Natural killer cell treated with Interleukin-12 subunit alpha and Interleukin-12 subunit beta and Interleukin-15 and Interleukin-18, amount 100 ng/mL, for 72 hours (primary cell): Measurements from ENCODE around the gene SLC18A3. TPM values are rescaled to one million over a fixed set of nuclear protein-coding genes. Genes with fewer than 3 reads are reported as not detected.
A peak's percentile ranks its signal among the peaks of the same experiment; 100 is the strongest.

Experiments used
- ATAC-seq, 2 donors: fragments of 150-1000 bp; cut with Tn5 transposase in 1 of 2; sonication (Bioruptor Pico), chemical (Tn5 transposase) in 1 of 2; 2 replicates each; pipeline ENCODE4 v1.10.0; 2021
- DNase-seq: peaks from one replicate; pipeline ENCODE4 v3.0.0; 2022; ENCODE audit warnings: low spot score
- H3K27ac Mint-ChIP-seq, 2 donors: 1 replicate in 1 of 2; 2 replicates in 1 of 2; pipeline ENCODE4 v1.8.0; 2022; ENCODE audit warnings: mixed read lengths in 2 of 2, mild to moderate bottlenecking in 1 of 2, moderate library complexity in 1 of 2
- H3K27me3 Mint-ChIP-seq, 2 donors: 1 replicate in 1 of 2; 2 replicates in 1 of 2; pipeline ENCODE4 v1.8.0; 2022; ENCODE audit warnings: mixed read lengths in 2 of 2
- H3K36me3 Mint-ChIP-seq: one replicate; pipeline ENCODE4 v1.8.0; 2022; ENCODE audit warnings: mixed read lengths
- H3K4me1 Mint-ChIP-seq, 2 donors: 1 replicate in 1 of 2; 2 replicates in 1 of 2; pipeline ENCODE4 v1.8.0; 2022; ENCODE audit warnings: low read depth in 2 of 2, mixed read lengths in 2 of 2, mild to moderate bottlenecking in 1 of 2
- H3K4me3 Mint-ChIP-seq: one replicate; pipeline ENCODE4 v1.8.0; 2022; ENCODE audit warnings: mixed read lengths
- H3K9me3 Mint-ChIP-seq: 2 replicates; pipeline ENCODE4 v1.8.0; 2022; ENCODE audit warnings: mixed read lengths
- total RNA-seq, 2 donors: library from RNA; stranded (reverse); gene quantifications; one replicate each; pipeline ENCODE4 v1.2.3, GENCODE V29; 2022

Gene SLC18A3
- total RNA-seq, 2 donors from 2014 or later = not detected

DNA sequence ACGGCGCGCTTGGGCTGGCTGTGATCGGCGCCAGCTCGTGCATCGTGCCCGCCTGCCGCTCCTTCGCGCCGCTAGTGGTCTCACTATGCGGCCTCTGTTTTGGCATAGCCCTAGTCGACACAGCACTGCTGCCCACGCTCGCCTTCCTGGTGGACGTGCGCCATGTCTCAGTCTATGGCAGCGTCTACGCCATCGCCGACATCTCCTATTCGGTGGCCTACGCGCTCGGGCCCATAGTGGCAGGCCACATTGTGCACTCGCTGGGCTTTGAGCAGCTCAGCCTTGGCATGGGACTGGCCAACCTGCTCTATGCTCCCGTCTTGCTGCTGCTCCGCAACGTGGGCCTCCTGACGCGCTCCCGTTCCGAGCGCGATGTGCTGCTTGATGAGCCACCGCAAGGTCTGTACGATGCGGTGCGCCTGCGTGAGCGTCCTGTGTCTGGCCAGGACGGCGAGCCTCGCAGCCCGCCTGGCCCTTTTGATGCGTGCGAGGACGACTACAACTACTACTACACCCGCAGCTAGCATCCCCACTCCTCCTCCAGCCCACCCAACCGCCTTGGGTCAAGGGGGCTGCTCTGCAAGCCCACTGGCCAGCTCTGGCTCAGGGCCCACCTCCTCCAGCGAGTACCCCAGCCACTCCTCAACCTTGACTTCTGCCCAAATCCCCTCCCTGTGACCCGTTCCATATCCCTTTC is 1.9 kb downstream of the SLC18A3 start:
- no peak for ATAC-seq
- Mint-ChIP-seq H3K4me1 (peaks cover 3 to 23% of the 10 kb centered on the region in 2 donors), H3K27me3 (peaks cover 51 to 60% of the 10 kb centered on the region in 2 donors), H3K36me3 (peaks cover 7% of the 10 kb centered on the region), H3K9me3 (no peaks in the 10 kb centered on the region), H3K27ac (no peak overlapping the region), H3K4me3 (no peak overlapping the region)
- no peak for DNase-seq

DNA sequence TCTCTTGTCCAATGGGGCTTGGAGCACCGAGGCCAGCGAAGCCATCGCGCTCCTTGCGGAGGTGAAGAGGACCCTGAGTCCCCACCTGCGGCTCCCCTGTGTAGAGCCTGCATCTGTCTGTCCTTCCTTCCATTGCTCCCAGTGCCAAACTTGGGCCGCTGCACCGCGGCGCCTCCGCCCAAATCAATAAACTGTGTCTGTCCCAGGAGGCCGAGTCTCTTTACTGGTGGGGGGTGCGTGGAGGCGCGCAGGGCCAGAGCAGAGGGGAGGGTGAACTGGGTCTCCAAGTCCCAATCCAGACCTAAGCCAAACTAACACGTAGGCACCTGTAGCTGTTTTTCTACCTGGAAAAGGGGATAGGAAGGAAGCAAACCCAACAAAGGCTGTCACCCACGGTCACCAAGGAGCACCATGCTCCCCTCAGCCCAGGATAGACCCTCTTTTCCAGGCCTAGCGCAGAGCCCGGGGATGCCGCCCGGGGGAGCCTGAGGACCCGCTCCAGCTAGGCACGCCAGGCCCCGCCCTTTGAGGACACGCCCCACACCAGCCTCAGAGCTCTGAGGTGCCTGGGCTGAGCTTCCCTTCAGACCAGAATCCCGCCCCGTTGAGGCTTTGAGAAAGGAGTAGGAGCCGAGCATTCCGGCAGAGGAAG is 2.5 kb downstream of the SLC18A3 start:
- peaks cover 7% of the 10 kb centered on the region for H3K36me3 Mint-ChIP-seq
- H3K4me1 Mint-ChIP-seq = peaks cover 0 to 20% of the 10 kb centered on the region in 2 donors
- H3K9me3 Mint-ChIP-seq = no peaks in the 10 kb centered on the region
- peaks cover 51 to 60% of the 10 kb centered on the region in 2 donors for H3K27me3 Mint-ChIP-seq
- no peak for ATAC-seq
- H3K4me3 Mint-ChIP-seq = no peak overlapping the region
- H3K27ac Mint-ChIP-seq = no peak overlapping the region
- DNase-seq = no peak

DNA sequence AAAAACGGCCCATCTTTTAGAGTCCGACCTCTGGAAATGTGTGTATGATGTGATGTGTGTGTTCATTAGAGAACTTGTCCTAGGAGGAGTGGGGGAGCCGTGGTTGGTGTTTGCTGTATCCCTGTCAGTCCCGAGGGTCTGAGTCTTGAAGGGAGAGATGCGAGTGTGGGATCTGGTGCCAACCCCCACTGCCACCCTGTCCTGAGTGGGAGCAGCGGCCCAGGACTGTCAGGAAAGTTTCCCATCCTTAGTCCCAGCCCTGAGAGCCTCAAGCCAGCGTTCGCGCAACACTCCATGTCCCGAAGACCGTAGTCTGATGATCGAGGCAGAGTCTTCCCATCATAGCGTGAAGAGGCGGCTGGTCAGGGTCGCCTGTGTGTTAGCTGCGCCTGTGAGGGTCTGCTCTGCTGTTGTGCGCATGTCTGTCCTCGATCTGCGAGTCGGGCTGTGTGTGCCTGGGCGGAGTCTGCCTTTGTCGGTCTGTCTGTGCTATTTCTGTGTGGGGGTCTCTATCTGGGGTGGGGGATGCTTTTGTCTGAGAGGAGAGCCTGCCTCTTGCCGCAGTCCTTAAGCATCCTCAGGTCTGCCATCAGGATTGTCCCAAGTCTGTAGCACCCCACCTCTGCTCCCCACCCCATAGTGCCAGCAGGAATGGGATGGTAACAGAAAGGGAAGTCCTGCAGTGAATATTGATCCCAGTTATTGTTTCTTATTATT is 3.2 kb downstream of the SLC18A3 start:
- ATAC-seq (no peak), DNase-seq (no peak)
- Mint-ChIP-seq H3K36me3 (peaks cover 7% of the 10 kb centered on the region), H3K4me1 (peaks cover 0 to 20% of the 10 kb centered on the region in 2 donors), H3K4me3 (no peak overlapping the region), H3K27ac (no peak overlapping the region), H3K9me3 (no peaks in the 10 kb centered on the region), H3K27me3 (peaks cover 53 to 59% of the 10 kb centered on the region in 2 donors)

DNA sequence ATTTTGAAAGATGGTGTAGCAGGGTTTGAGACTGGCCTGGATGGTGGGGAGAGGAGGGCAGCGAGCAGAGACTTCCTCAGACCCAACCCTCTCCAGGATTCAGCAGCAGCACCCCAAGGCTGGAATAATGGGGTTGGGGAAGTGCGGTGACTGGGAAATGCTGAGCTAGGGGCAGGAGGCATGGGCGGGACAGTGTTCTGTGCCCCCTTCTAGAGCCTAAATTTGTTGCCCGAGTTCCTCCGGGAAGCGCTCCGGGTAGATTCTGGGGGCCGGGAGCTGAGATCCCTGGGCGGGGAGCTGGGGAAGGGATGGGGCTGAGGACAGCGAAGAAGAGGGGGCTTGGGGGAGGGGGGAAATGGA is 3.8 kb downstream of the SLC18A3 start, which contains the start of gene CHAT:
Gene CHAT (plus strand): TSS at position 156 of the 360 bp plus-strand sequence. CDS start 153 bp downstream, at position 309.
- ATAC-seq = no peak
- no peak within 1 kb of the TSS for H3K4me3 Mint-ChIP-seq
- no peaks in the 10 kb centered on the region for H3K9me3 Mint-ChIP-seq
- H3K4me1 Mint-ChIP-seq = peaks cover 0 to 20% of the 10 kb centered on the region in 2 donors
- H3K36me3 Mint-ChIP-seq = peaks cover 7% of the 10 kb centered on the region
- peaks cover 51 to 59% of the 10 kb centered on the region in 2 donors for H3K27me3 Mint-ChIP-seq
- H3K27ac Mint-ChIP-seq = no peak within 1 kb of the TSS
- no peak for DNase-seq

DNA sequence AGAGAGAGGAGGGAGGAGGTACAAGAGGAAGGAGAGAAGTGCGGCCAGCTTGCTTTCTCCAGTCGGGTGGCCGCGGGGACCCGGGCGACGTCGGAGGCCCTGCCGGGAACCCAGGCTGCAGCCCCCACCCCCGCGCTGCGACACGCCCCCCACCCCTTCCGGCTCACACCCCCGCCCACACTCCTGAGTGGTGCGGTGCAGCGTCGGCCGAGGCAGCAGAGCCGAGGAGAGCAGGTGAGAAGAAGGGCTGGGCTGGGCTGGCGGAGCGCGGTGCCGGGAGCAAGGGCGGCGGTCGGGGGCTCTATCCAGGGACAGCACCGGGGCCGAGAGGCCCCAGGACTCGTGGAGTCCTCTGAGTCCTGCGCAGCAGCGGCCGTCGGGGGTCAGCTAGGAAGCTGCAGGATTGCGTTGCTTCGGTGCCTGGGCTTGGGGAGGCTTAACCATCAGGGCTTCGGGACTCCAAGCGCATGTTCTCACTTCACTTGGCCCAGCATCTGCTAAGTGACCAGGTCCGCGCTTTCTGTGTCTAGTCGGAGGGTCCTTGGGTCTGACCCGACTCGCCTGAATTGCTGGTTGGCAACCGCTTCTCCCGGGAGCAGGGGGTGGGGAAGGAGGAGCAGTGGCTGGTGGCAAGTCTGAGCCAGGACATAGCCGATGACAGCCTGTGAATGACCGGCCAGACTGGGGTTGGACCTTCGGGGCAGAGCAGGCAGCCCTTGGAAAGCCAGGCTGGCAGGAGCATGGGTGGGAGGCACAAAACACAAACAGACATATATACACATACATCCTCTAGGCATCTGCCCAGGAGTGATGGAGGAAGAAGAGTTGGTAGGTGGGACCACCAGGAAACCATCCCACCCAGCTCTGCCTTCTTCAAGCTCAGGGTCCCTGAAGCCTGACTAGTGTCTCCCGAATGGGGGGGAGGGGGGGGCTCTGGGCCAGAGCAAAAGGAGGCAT is 4.4 kb downstream of the SLC18A3 start:
- no peak for ATAC-seq
- no peak overlapping the region for H3K4me3 Mint-ChIP-seq
- H3K27me3 Mint-ChIP-seq = peaks cover 54 to 63% of the 10 kb centered on the region in 2 donors
- H3K27ac Mint-ChIP-seq = no peak overlapping the region
- peaks cover 0 to 20% of the 10 kb centered on the region in 2 donors for H3K4me1 Mint-ChIP-seq
- H3K9me3 Mint-ChIP-seq = no peaks in the 10 kb centered on the region
- H3K36me3 Mint-ChIP-seq = peaks cover 7% of the 10 kb centered on the region
- peak; percentile 49 for DNase-seq

DNA sequence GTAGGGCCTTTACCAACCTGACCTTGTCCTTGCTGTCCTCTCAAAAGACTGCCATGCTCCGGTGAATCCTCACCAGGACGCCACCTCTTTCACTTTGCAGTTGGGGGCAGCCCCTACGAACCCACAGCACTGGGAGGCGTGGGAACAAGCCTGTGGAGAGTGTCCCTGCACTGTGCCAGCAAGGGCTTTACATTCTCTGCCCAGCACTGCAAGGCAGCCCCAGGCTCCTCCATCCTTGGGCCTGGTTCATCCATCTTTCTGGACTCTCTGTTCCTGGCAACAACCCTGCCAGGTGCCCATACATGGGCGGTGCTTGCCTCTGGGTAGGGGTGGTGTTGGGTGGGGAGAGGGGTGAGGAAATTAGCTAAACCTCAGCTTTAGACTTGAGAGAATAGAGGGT is 5.1 kb downstream of the SLC18A3 start:
- Mint-ChIP-seq H3K36me3 (peaks cover 7% of the 10 kb centered on the region), H3K4me1 (peaks cover 0 to 20% of the 10 kb centered on the region in 2 donors), H3K27me3 (peaks cover 60 to 70% of the 10 kb centered on the region in 2 donors), H3K9me3 (no peaks in the 10 kb centered on the region), H3K27ac (no peak overlapping the region), H3K4me3 (no peak overlapping the region)
- DNase-seq (no peak), ATAC-seq (peak in 1 of 2 donors; percentile 18)

DNA sequence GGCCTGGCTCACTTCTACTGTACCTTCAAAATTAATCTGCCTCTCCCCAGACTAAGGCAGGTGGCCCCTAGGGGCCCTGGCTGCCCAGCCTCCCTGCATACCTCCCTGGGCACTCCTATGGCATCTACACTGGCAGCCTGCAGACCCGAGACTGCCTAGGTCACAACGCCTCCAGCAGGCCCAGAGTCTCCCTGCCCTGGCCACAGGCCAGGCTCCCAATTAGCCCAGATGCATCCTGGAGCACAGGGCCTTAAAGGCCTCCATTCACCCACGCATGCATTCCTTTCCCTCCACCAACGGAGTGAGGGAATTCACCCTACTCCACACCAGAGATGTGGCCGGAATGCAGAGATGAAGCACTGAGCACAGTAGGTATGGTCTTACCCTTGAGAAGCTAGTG is 5.6 kb downstream of the SLC18A3 start:
- H3K27ac Mint-ChIP-seq = no peak overlapping the region
- H3K4me1 Mint-ChIP-seq = peaks cover 0 to 20% of the 10 kb centered on the region in 2 donors
- no peaks in the 10 kb centered on the region for H3K9me3 Mint-ChIP-seq
- no peak overlapping the region for H3K4me3 Mint-ChIP-seq
- DNase-seq (no peak), ATAC-seq (no peak)
- peaks cover 7% of the 10 kb centered on the region for H3K36me3 Mint-ChIP-seq
- peaks cover 60 to 71% of the 10 kb centered on the region in 2 donors for H3K27me3 Mint-ChIP-seq

DNA sequence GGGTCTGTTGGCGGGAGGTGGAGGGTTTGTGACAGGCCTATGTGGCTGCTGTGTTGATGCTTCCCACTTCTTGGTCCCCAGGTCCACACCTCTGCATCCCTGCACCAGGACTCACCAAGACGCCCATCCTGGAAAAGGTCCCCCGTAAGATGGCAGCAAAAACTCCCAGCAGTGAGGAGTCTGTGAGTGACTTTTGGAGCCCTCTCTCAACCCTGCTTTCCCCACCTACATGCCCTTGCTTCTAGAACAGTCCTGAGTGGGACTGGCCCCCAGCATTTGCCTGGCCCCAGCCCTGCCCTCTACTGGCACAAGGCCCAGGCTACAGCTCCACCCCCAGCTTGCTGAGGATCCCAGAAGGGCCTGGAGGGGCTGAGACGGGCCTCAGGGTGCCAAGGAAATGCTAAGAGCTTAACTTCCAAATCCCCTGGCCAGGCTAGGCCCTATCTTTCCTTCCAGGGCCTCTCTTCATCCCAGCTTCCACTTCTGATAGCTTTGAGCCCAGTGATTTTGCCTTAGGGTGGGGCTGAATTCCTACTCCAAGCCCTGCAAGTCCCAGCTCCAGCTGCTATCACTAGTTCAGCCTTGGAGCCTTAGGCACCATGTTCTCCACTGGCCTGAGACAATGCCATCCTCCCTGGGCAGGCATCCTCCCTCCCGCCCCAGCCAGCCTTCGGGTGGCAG is 6.5 kb downstream of the SLC18A3 start:
- Mint-ChIP-seq H3K27me3 (peaks cover 57 to 70% of the 10 kb centered on the region in 2 donors), H3K36me3 (peaks cover 7% of the 10 kb centered on the region), H3K4me1 (peaks cover 0 to 20% of the 10 kb centered on the region in 2 donors), H3K27ac (no peak overlapping the region), H3K9me3 (no peaks in the 10 kb centered on the region), H3K4me3 (no peak overlapping the region)
- peak in 1 of 2 donors; percentile 12 for ATAC-seq
- DNase-seq = peak; percentile 37

DNA sequence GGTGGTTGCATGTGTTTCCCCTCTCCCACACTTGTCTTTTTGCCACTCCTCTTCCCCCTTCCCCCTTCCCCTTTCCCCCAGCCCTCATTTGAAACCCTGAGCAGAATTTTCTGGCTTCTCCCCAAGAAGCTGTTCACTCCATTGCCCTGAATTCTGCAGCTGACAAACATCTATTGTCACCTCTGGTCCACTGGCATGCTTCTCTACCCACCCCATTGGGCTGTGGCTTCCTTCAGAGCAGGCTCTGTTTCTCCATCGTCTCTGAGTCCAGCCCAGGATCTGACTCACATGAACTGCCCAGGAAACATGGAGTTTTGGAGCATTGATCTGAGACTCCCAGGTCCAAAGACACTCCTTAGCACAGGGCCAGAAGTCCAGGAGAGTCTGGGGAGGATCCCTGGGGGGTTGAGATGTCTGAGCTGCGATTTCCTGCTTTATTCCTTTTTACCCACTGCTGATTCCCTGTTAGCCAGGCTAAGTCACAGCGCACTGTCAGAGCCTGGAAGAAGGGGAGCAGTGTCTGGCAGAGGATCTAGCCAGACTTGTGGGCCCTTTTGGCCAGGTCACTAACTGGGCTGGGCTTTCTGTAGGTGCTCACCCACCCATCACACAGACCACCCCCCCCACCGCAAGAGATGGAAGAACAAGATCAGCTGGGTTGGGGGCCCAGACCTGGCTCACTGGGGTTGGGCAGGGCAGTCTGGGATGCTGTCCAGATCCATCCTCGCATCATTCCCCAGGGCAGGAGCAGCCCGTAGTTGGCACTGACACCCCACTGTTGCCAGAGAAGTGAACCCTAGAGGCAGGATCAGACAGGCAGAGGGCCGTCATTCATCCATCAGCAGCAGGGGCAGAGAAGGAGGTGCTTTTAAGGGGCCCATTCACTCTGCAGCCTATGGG is 7.3 kb downstream of the SLC18A3 start:
- Mint-ChIP-seq H3K36me3 (peaks cover 2% of the 10 kb centered on the region), H3K27me3 (peaks cover 52 to 62% of the 10 kb centered on the region in 2 donors), H3K27ac (no peak overlapping the region), H3K9me3 (no peaks in the 10 kb centered on the region), H3K4me1 (peaks cover 0 to 13% of the 10 kb centered on the region in 2 donors), H3K4me3 (no peak overlapping the region)
- ATAC-seq = no peak
- DNase-seq = peak; percentile 40

DNA sequence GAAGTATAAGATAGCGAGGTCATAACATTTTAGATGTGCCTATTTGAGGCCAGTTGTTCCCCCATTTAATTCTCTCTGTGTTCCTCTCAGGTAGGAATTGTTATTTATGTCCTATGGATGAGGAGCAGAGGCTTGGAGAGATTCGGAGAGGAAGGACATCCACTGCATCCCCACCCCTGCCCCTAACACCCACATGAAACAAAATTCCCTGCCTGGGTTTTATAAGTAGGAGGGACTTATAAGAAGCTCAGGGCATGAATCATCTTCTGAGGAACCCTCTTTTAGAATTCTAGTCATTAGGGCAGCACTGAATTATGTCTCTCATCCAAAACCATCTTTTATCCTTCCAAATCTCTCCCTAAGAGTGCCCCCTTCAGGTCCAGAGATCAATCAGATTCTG is 8.7 kb downstream of the SLC18A3 start:
- no peak for ATAC-seq

DNA sequence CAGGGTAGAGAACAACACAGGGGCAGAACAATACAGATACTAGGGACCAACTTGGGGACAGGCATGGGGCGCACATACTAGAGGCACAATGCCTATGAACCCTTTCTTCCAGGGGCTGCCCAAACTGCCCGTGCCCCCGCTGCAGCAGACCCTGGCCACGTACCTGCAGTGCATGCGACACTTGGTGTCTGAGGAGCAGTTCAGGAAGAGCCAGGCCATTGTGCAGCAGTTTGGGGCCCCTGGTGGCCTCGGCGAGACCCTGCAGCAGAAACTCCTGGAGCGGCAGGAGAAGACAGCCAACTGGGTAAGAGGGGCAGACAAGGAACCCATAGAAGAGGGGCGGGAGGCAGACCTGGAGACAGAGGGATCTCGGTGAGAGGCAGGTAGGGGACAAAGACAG is 9.5 kb downstream of the SLC18A3 start:
- Mint-ChIP-seq H3K9me3 (no peaks in the 10 kb centered on the region), H3K4me3 (no peak overlapping the region), H3K27ac (no peak overlapping the region), H3K27me3 (peaks cover 51 to 52% of the 10 kb centered on the region in 2 donors), H3K4me1 (peaks cover 0 to 3% of the 10 kb centered on the region in 2 donors), H3K36me3 (no peaks in the 10 kb centered on the region)
- DNase-seq = peak; percentile 53
- ATAC-seq = no peak

More for the DNA sequence above, 8.7 kb downstream of the SLC18A3 start:
- Mint-ChIP-seq H3K4me1 (peaks cover 0 to 4% of the 10 kb centered on the region in 2 donors), H3K27me3 (peaks cover 49 to 50% of the 10 kb centered on the region in 2 donors), H3K9me3 (no peaks in the 10 kb centered on the region), H3K36me3 (no peaks in the 10 kb centered on the region), H3K4me3 (no peak overlapping the region), H3K27ac (no peak overlapping the region)
- DNase-seq = no peak

DNA sequence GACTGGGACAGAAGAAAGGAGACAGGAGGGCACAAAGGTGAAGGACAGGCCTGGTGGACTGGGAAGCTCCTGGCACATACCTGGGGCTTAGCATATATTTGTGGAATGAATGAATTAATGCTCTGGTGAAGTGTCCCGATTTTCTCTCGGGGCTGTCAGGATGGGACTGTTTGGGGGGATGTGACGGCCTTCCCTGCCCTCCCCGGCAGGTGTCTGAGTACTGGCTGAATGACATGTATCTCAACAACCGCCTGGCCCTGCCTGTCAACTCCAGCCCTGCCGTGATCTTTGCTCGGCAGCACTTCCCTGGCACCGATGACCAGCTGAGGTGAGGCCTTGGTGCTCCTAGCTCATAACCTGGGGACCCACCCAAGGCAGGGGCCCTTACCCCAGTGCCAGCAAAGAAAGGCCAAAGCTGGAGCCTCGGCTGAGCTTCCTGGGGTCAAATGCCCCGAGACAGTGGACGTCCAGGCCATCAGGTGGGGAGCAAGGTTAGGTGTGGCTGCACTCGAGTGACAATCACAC is 10.2 kb downstream of the SLC18A3 start:
- no peak for ATAC-seq

More for the DNA sequence above, 10.2 kb downstream of the SLC18A3 start:
- Mint-ChIP-seq H3K9me3 (no peaks in the 10 kb centered on the region), H3K4me1 (no peaks in the 10 kb centered on the region), H3K27me3 (peaks cover 50 to 54% of the 10 kb centered on the region in 2 donors), H3K36me3 (no peaks in the 10 kb centered on the region), H3K4me3 (no peak overlapping the region), H3K27ac (no peak overlapping the region)
- DNase-seq = peak; percentile 34
